A549 treated with RU486 at 1 μM for 4 hours (cell line): ENCODE results near the gene DUSP7. TPM values are rescaled to one million over a fixed set of nuclear protein-coding genes. Genes with fewer than 3 reads are reported as not detected.

ENCODE experiments used
- total RNA-seq: library from RNA; stranded (reverse); fragments of 200-300 nt; extraction: Qiagen RNA extraction; gene quantifications from 5 replicates; pipeline ENCODE4 v1.2.3, GENCODE V29; 2022; ENCODE audit warnings: low read depth

The DUSP7 gene, protein sequence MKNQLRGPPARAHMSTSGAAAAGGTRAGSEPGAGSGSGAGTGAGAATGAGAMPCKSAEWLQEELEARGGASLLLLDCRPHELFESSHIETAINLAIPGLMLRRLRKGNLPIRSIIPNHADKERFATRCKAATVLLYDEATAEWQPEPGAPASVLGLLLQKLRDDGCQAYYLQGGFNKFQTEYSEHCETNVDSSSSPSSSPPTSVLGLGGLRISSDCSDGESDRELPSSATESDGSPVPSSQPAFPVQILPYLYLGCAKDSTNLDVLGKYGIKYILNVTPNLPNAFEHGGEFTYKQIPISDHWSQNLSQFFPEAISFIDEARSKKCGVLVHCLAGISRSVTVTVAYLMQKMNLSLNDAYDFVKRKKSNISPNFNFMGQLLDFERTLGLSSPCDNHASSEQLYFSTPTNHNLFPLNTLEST
- 14.0 to 17.9 TPM (median 15.9 TPM) in 5 replicates for total RNA-seq

DNA sequence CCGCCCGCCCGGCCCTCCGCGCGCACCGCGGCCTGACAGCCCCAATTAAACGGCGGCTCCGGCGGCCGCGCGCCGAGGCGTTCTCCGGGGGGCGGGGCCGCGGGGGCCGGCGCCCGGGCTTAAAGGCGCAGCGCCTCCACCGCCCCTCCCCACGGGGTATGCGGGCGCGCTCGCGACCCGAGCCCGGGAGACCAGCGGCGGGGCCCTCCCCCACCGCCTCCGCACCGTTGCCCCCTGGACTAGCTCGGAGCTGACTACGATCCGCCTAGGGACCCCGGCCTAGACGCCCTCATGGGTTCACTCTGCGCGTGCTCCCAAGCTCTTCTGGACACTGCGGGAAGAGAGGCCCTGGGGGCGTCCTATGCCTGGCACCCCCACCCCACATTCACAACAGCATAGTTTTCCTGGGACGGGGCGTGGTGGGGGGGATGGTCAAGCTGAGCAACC, at the start of gene DUSP7:
Gene DUSP7, minus strand, starts transcription at position 51 of the 447 bp plus-strand sequence. CDS start 205 bp downstream, outside the sequence.

Other genes with a start within 250 kb of the DUSP7 start
- gene IQCF2, start 195.0 kb downstream of the DUSP7 start, total RNA-seq: not detected in 5 replicates
- not detected in 5 replicates for gene IQCF5, start 181.0 kb downstream of the DUSP7 start, total RNA-seq
- not detected in 5 replicates for gene IQCF1, start 153.2 kb downstream of the DUSP7 start, total RNA-seq
- 36.4 to 52.7 TPM (median 48.3 TPM) in 5 replicates for gene RRP9, start 114.7 kb downstream of the DUSP7 start, total RNA-seq
- 8.5 to 10.2 TPM (median 9.8 TPM) in 5 replicates for gene PARP3, start 114.2 kb downstream of the DUSP7 start, total RNA-seq
- not detected in 5 replicates for gene GPR62, start 101.2 kb downstream of the DUSP7 start, total RNA-seq
- gene PCBP4, start 89.1 kb downstream of the DUSP7 start, total RNA-seq: 9.7 to 14.6 TPM (median 12.6 TPM) in 5 replicates
- 22.8 to 35.9 TPM (median 30.6 TPM) in 5 replicates for gene ABHD14B, start 82.5 kb downstream of the DUSP7 start, total RNA-seq
- 12.1 to 17.2 TPM (median 16.4 TPM) in 5 replicates for gene ABHD14A, start 81.5 kb downstream of the DUSP7 start, total RNA-seq
- 19.4 to 26.7 TPM (median 23.6 TPM) in 5 replicates for gene ACY1, start 73.0 kb downstream of the DUSP7 start, total RNA-seq
- gene RPL29, start 60.7 kb downstream of the DUSP7 start, total RNA-seq: 1,331 to 1,486 TPM (median 1,343 TPM) in 5 replicates
- 15.2 to 19.4 TPM (median 18.7 TPM) in 5 replicates for gene POC1A, start 97.9 kb upstream of the DUSP7 start, total RNA-seq
- gene ALAS1, start 141.6 kb upstream of the DUSP7 start, total RNA-seq: 48.4 to 57.6 TPM (median 54.7 TPM) in 5 replicates
- gene TLR9, start 169.1 kb upstream of the DUSP7 start, total RNA-seq: 0.06 TPM in 1 of 5 replicates, not detected in the others
- 59.9 to 79.4 TPM (median 68.3 TPM) in 5 replicates for gene TWF2, start 182.6 kb upstream of the DUSP7 start, total RNA-seq
- 3.0 to 5.2 TPM (median 4.8 TPM) in 5 replicates for gene PPM1M, start 189.2 kb upstream of the DUSP7 start, total RNA-seq
- 44.7 to 57.1 TPM (median 51.6 TPM) in 5 replicates for gene WDR82, start 222.1 kb upstream of the DUSP7 start, total RNA-seq
- 3.1 to 5.2 TPM (median 4.6 TPM) in 5 replicates for gene GLYCTK, start 231.3 kb upstream of the DUSP7 start, total RNA-seq